K562 (cell line): ENCODE measurements around the gene DISC1. TPM values are rescaled to one million over a fixed set of nuclear protein-coding genes. Genes with fewer than 3 reads are reported as not detected.

Experiments
- HDGF ChIP-seq: fragments of 450-650 bp; IDR thresholded peaks from 2 replicates; pipeline ENCODE4 v1.6.1; 2016
- HNRNPUL1 ChIP-seq: fragments of 200-400 bp; formaldehyde crosslinking; IDR thresholded peaks from 2 replicates; pipeline ENCODE4 v1.6.1; 2017; ENCODE audit warnings: low read length
- ILF3 ChIP-seq: fragments of 450-650 bp; IDR thresholded peaks from 2 replicates; pipeline ENCODE4 v1.6.1; 2018; ENCODE audit warnings: antibody characterized with exemption, mild to moderate bottlenecking, moderate library complexity, borderline replicate concordance
- KLF1 ChIP-seq: fragments of 450-650 bp; IDR thresholded peaks from 2 replicates; pipeline ENCODE4 v1.6.1; 2016; ENCODE audit warnings: missing genetic modification characterization, missing compliant biosample characterization
- KLF10 ChIP-seq: fragments of 250-450 bp; sonication (Bioruptor Pico); IDR thresholded peaks from 2 replicates; pipeline ENCODE4 v1.6.1; 2021; ENCODE audit warnings: matching md5 sums
- SIN3A ChIP-seq, 2 experiments: fragments of 150-350 bp in 1 of 2; IDR thresholded peaks; 2 replicates each; pipeline ENCODE4 v1.6.1; 2011 to 2016; ENCODE audit warnings: borderline replicate concordance in 2 of 2, low read depth in 2 of 2, low read length in 2 of 2, mild to moderate bottlenecking in 2 of 2, moderate library complexity in 2 of 2; ENCODE audit not compliant: control insufficient read depth in 1 of 2
- SIN3B ChIP-seq: fragments of 450-650 bp; IDR thresholded peaks from 2 replicates; pipeline ENCODE4 v1.6.1; 2017; ENCODE audit warnings: low read depth, mild to moderate bottlenecking, moderate library complexity
- SMARCA5 ChIP-seq: fragments of 450-650 bp; IDR thresholded peaks from 2 replicates; pipeline ENCODE4 v1.6.1; 2016
- ZMIZ1 ChIP-seq, 2 experiments: fragments of 150-350 bp in 1 of 2; IDR thresholded peaks; 2 replicates each; pipeline ENCODE4 v1.6.1; 2012 to 2016; ENCODE audit warnings: low read depth in 2 of 2, low read length in 2 of 2, mild to moderate bottlenecking in 1 of 2, moderate library complexity in 1 of 2
- ZNF121 ChIP-seq: sonication (generic); formaldehyde crosslinking; conservative IDR thresholded peaks from 2 replicates; pipeline ENCODE4 v1.8.0; 2022; ENCODE audit warnings: missing genetic modification reagents
- ZNF124 ChIP-seq: sonication (generic); formaldehyde crosslinking; IDR thresholded peaks from 2 replicates; pipeline ENCODE4 v1.8.1; 2022; ENCODE audit warnings: missing genetic modification reagents
- ZNF175 ChIP-seq: fragments of 200-800 bp; sonication (Bioruptor generic); IDR thresholded peaks from 2 replicates; pipeline ENCODE4 v1.6.1; 2016; ENCODE audit warnings: low read depth, mild to moderate bottlenecking, missing genetic modification characterization, missing compliant biosample characterization
- ZNF407 ChIP-seq: fragments of 450-650 bp; IDR thresholded peaks from 2 replicates; pipeline ENCODE4 v1.6.1; 2016; ENCODE audit warnings: low read depth
- ZNF583 ChIP-seq: fragments of 250-450 bp; sonication (Bioruptor Pico); IDR thresholded peaks from 2 replicates; pipeline ENCODE4 v1.4.0; 2020
- ZNF639 ChIP-seq, 2 experiments: fragments of 200-800 bp in 1 of 2; sonication (Bioruptor generic) in 1 of 2; sonication (generic) in 1 of 2; formaldehyde crosslinking in 1 of 2; IDR thresholded peaks in 1 of 2; conservative IDR thresholded peaks in 1 of 2; 2 replicates each; pipeline versions ENCODE4 v1.5.0 to v1.6.1; 2016 to 2020; ENCODE audit warnings: missing compliant biosample characterization in 1 of 2, missing genetic modification characterization in 1 of 2, missing genetic modification reagents in 1 of 2
- polyA plus RNA-seq, 8 experiments: library from polyadenylated mRNA; depleted of rRNA in 4 of 8; stranded (reverse) in 5 of 8; unstranded in 3 of 8; fragments of >200 nt; fragmentation: Nextera tagmentation in 2 of 8; fragmentation: Illumina TruSeq in 1 of 8; extraction: Ambion mirVana in 2 of 8; extraction: Trizol in 1 of 8; gene quantifications; 2 replicates each; pipeline versions ENCODE4 v1.2.1 to v1.2.3, GENCODE V29; 2011 to 2014; ENCODE audit warnings: inconsistent platforms in 1 of 8, missing spikeins in 1 of 8
- total RNA-seq, 7 experiments: library from RNA; depleted of rRNA in 6 of 7; stranded (reverse); fragments of >200 nt in 6 of 7; fragmentation: Illumina TruSeq in 2 of 7; extraction: Trizol in 2 of 7; gene quantifications; 2 replicates each; pipeline versions ENCODE4 v1.2.1 to v1.2.3, GENCODE V29; 2011 to 2021; ENCODE audit warnings: low replicate concordance in 1 of 7

DISC1 gene
- total and polyA plus RNA-seq, 9 of the 15 experiments (the other 6 are each of a cell fraction or from before 2014, with no cell fraction given): 0.01 to 0.11 (median 0.08) TPM; not detected in 1

- TF ChIP-seq ZNF407 (no peak), SIN3B (no peak), SMARCA5 (no peak), ZNF124 (CRISPR knock-in tag) (no peak), ILF3 (no peak), SIN3A (IDR thresholded peaks at IDR 0.05; ENCODE audit: borderline replicate concordance in 2 of 2, control insufficient read depth in 1 of 2, low read depth in 2 of 2, low read length in 2 of 2) (no peak), KLF10 (CRISPR knock-in tag) (no peak), KLF1 (tag) (0 out of 2 replicates have a peak, but pooled peaks have one; percentile 18), ZNF639 (CRISPR knock-in tag; conservative IDR thresholded peaks at IDR 0.05 in 1 of 2, IDR thresholded peaks at IDR 0.05 in 1 of 2) (no peak), ZNF121 (CRISPR knock-in tag) (no peak), HNRNPUL1 (no peak), HDGF (no peak), ZNF583 (CRISPR knock-in tag) (no peak), ZMIZ1 (IDR thresholded peaks at IDR 0.05; ENCODE audit: low read depth in 2 of 2, low read length in 2 of 2) (no peak), ZNF175 (no peak)
Observed at GRCh38 chr1:231724876-231725647, 98.5 kb downstream of the DISC1 start (continued).
